HG03108 (cell line): ENCODE data around the gene B4GALNT3.
A peak's percentile ranks its signal among the peaks of the same experiment; 100 is the strongest.

ENCODE experiments used
- ATAC-seq: cut with Tn5 transposase; IDR thresholded peaks from one replicate; pipeline ENCODE4 v1.9.1; 2021; ENCODE audit warnings: moderate library complexity; ENCODE audit not compliant: unreplicated experiment

Gene B4GALNT3

DNA sequence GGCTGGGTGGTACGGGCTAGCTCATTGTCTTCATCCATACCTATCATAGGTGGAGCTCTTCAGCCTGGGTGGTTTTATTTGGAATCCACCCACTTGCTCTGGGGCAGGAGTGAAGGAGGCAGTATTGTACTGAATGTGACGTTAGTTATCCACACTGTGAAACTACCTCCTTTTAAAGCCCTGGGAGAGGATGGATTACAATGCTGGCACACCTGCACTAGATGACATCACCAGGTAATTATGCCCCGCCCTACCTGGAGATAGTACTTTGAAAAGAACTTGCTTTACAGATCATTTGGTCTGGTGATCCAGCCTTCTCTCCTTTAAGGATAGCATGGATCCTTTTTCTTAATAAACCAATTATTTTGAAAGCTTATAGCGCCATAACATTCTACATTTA lies 78.0 kb downstream of the B4GALNT3 start:
- no peak for ATAC-seq

DNA sequence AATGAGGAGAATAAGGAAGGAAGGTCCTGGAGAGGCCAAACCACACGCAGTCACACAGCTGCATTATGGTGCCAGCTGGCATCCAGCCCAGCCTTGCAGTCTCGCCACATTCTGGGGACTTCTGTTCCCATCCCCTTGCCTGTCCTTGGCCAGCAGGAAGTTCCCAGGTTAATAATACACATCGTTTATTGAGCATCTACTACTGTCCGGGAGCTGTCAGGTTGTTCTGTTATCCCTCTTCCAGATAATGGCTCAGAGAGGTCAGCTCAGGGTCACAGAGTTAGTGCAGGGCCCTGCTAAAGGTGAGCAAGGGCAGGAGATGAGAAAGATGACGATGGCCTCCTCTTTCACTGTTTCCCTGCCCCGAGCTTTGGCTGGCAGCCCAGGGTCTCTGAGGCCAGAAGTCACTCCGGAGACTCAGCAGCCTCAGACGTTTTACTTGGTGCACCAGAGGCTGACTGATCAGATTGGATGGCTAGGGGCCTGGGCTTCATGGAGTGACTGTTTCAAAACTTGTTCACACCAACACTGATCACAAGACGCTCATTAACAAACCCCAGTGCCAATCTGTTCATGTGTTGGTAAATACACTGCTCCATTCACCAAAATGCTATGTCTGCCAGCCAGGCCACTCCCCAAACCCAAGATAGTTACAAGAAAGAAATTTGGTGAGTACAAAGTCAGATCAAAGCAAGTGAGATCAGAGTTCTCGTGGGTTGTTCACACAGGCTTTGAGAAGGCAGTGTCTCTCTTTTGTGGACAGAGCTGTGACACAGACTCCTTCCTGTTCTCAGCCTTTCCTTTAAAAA lies 79.2 kb downstream of the B4GALNT3 start:
- ATAC-seq: no peak

DNA sequence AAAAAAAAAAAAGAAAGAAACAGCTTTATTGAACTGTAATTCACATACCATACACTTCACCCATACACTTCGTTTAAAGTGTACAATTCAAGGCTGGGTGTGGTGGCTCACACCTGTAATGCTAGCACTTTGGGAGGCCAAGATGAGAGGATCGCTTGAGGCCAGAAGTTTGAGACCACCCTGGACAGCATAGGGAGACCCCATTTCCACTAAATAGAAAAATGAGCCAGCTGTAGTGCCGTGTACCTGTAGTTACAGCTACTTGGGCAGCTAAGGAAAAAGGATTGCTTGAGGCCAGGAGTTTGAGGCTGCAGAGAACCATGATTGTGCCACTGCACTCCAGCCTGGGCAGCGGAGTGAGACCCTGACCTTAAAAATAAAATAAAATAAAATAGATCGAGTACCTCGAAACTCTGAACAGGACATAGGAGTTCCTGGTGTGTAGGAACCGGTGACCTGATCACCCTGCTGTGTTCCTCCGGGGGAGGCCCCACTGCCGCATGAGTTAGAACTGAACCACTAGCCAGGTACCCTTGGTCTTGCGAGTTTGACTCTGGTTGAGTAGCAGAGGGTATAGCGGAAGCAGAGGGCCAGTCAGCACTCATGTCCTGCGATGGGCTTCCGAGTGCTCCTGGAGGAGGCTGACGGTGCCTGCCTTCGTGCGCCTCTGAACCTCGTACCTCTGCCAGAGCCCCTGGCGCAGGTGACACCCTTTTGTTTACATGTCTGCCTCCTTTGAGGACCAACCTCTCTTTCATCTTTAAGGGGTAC lies 80.0 kb downstream of the B4GALNT3 start:
- no peak for ATAC-seq

DNA sequence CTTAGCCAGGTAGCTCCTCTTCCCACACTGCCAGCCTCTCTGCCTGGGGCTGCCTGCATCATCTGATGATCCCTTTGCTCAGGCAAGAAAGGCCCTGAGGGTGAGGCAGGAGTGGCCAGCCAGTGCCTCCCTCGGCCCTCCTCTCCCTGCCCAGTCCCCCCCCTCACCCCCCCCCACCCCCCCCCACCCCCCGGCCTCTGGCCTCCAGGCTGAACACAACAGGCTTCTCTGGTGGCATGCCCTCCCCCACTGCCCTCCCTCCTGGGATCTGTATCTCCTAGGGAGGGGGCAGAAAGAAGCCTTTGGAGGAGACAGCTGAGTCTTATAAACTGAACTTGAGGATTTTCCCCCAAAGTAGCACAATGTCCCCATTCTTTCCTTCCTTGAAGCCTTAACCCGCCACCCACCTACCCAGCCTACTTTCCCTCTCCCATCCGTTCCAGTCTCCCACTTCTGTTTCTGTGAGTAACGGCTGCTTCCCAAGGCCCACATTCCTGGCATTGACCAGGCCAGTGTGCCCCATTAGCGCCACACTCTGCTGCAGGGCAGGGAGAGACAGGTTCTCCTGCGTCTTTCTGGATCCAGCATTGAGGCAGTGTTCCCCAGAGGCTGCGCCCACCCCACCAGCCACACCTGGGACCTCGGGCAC lies 82.1 kb downstream of the B4GALNT3 start:
- no peak for ATAC-seq

DNA sequence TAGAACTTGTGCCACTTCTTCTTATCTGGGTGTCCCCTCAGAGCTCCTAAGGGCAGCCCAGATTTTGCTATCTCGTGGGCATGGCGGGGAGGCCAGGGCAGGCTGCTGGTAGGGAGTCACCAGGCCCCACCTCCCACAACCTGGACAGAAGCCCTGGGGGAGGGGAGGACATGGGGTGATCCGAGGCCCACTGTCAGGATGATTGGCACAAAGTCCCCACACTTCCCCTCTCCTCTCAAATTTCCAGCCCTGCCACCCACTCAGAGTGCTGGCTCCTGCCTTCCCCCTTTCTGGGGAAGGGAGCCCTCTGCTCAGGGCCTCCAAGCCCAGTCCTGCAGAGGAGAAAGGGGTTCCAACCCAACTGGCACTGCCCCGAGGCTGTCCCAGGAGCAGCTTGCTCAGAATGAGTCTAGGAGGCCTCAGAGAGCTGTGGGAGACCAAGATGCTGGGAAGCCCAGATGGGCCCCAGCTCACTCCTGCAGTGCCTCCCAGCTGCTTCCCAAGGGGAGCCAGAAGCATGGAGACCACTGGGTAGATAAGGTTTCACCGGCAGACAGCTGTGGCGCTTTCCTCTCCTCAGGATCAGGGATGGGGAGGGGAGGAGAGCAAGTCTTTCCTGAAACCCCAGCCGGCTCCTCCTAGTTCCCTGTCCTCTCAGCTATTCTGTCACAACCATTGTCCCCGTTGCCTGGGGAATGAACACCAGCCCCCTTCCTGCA lies 82.8 kb downstream of the B4GALNT3 start:
- no peak for ATAC-seq

DNA sequence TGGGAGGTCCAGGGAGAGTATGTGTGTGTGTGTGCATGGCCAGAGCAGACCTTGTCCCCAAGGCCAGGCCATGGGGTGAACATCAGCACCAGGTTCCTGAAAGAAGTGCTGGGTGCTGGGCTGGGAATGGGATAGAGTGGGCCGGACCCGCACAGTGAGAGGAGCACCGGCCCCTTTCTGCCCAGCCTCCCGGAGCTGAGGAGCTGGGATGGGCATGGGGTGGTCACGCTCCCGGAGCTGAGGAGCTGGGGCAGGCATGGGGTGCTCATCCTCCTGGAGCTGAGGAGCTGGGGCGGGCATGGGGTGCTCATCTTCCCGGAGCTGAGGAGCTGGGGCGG lies 83.3 kb downstream of the B4GALNT3 start:
- ATAC-seq: no peak

DNA sequence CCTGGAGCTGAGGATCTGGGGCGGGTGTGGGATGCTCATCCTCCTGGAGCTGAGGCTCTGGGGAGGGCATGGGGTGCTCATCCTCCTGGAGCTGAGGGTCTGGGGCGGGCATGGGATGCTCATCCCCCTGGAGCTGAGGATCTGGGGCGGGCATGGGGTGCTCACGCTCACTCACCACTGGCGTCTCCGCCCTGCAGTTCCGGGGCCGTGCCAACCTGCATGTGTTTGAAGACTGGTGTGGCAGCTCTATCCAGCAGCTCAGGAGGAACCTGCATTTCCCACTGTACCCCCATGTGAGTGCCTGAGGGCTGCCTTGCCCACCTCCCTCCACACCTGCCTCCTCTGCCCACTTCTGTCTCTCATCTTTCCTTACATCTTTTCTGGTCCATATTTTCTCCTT lies 84.4 kb downstream of the B4GALNT3 start:
- ATAC-seq: no peak

DNA sequence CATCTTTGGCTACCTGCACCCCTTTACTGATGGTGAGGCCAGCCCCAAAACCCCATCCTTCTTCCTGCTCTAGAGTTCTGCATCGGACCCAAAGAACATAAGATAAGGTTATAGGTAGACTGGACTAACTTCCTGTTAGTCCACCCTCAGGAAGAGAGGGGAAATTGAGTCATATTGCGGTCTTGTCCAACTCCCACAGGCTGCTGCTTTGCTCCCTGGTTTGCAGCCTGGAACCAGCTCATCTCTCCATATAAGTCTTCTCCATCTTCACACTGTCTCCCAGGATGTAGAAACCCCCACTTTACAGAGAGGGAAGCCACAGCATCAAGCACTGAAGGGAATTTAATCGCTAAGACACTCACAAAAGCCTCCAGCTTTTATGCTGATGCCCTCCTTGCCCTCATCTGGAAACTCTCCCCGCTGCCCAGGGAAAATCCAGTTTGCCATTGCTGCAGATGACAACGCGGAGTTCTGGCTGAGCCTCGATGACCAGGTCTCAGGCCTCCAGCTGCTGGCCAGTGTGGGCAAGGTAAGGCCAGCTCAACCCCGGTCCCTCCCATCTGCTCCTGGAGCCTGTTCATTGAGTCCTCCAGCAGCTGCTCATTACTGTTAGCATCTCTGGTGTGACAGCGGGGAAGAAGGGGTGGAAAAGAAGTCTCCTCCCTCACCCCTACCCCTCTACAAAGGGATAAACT lies 85.3 kb downstream of the B4GALNT3 start:
- ATAC-seq: no peak

DNA sequence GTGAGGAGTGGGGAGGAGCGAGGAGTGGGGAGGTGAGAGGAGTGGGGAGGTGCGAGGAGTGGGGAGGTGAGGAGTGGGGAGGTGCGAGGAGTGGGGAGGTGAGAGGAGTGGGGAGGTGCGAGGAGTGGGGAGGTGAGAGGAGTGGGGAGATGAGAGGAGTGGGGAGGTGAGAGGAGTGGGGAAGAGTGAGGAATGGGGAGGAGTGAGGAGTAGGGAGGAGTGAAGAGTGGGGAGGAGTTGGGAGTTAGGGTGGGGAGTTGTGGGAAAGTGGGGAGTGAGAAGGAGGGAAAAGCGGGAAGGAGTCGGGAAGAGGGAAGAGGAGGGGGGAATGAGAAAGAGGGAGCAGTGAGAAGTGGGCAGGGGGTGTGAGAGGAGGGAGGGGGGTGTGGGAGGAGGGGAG lies 86.1 kb downstream of the B4GALNT3 start:
- no peak for ATAC-seq

DNA sequence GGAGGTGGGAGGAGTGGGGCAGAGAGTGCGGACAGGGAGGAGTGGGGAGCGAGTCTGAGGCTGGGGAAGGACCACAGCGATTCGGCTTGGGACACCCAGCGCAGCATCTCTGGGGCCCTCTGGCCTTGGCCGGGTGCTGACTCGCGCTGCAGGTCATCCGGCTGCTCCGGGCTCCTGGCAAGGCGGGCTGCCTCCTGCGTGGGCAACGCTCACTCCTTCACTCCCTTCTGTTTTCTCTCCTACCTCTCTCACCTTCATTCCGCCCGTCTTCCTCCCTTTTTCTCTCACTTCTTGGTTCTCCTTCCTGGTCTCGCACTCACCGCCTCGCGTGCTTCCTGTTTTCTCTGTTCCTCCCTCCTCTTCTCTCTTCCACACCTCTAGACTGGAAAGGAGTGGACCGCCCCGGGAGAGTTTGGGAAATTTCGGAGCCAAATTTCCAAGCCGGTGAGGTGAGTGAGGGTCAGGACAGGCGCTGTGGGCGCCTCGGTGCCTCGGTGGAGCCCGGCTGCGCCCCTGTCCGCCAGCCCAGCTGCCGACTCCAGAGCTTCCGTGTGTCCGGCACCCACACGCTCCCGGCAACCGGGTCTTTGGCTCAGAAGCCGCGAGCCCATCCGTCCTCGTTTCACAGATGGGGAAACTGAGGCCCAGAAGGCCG lies 86.7 kb downstream of the B4GALNT3 start:
- ATAC-seq: no peak

DNA sequence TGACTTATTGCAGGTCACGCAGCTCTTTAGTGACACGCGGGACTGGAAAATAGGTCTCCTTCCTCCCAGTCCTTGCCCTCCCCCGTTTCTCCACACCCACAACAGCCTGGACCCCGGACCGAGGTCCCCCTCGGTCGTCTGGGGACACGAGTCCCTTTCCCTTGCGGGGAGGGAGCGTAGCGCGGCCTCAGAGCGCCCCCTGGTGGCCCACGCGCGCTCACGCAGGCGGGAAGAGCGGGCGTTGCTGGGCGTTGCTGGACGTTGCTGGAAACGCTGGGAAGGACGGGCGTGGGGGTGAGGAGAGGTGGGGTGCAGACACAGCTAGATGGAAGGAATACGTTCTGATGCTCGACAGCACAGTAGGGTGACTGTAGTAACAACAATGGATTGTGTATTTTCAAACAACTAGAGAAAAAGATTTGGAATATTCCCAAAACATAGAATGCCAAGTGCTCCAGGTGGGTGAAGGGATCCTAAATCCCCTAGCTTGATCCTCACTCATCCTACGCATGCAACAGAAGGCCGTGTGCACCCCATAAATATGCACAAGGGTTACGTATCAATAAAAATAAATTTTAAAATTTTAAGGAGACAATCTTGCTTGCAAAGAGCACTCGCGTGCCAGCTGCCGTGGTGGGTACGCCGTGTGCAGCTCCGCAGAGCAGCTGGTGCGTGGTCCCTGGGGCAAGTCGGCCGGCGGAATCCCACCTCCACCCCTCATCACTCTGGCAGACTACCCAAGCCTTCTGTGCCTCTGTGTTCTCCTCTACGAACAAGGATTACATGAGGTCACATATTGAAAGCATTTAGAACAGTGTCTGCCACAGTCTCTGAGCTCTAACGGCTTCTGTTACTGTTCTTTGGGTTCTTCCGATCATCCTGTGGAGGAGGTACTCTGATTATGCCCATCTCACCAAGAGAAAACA lies 87.4 kb downstream of the B4GALNT3 start:
- peak; percentile 53 for ATAC-seq

DNA sequence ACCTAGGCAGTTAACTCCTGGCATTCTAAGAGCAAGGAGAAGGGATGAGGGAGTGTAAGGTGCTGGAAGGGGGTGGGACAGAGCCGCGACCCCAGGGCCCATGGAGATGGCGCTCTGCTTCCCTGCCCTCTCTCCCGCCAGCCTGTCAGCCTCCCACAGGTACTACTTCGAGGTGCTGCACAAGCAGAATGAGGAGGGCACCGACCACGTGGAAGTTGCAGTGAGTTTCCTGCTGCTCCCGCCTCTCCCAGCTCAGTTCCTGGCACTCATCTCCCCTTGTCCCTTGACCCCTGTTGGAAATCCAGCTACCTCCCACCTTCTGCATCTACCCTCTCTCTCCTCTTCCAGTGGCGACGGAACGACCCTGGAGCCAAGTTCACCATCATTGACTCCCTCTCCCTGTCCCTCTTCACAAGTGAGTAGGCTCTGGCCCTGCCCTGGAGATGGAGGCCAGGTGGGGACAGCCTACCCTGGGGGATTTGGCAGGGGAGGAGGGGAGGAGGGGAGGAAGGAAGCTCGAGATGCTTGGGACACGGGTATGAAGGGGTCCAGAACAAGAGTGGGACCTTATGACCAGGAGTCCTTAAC lies 88.2 kb downstream of the B4GALNT3 start:
- ATAC-seq: no peak

DNA sequence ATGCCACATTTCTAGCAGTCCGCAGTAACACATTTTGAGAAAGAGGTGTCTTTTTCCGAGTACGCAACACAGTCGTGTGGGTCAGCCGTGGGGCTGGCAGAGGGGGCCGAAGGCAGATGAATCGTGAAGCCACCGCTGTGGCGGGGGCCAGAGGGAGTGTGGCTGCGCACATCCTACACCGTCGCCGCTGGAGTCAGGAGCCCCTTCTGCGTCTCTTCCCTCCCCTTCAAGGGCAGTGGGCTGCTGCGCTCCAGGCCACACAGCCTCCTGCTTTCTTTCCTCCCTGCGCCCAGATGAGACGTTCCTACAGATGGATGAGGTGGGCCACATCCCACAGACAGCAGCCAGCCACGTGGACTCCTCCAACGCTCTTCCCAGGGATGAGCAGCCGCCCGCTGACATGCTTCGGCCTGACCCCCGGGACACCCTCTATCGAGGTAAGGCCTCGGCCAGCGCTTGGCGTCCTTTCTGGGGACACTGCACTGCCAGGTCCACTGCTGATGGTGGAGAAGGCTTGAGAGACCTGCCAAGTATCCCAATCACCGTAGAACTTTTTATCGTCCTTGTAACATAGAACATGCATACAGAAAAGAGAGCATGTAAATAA lies 89.8 kb downstream of the B4GALNT3 start:
- no peak for ATAC-seq

DNA sequence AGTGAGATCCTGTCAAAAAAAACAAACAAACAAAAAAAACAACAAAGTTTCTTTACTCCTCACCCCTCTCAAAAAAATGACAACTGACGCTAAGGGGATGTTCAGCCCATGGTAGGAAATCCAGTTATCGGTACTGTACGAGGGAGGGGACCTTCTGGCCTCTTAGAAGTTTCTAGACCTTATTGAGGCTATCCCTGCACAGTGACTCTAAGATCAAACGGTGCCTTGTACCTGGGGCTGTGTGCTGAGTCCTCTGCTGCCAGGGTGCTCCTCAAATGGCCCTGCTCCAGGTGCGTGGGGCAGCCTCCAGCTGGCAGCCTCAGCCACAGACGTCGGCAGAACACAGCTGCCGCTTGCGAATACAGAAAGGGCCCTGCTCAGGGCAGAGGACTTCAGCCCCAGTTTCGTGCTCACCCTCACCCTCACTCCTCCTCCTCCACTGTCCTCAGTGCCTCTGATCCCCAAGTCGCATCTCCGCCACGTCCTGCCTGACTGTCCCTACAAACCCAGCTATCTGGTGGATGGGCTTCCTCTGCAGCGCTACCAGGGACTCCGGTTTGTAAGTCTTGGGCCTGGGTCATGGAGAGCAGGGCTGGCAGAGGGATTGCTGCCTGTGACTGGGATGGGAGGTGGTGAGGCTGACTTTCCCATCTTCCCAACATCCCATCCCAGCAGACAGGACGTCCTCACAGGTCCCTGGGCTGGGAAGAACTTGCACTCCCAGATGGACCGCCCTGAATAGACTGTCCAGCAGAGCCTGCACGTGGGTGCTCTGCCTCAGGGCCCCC lies 90.9 kb downstream of the B4GALNT3 start:
- no peak for ATAC-seq

DNA sequence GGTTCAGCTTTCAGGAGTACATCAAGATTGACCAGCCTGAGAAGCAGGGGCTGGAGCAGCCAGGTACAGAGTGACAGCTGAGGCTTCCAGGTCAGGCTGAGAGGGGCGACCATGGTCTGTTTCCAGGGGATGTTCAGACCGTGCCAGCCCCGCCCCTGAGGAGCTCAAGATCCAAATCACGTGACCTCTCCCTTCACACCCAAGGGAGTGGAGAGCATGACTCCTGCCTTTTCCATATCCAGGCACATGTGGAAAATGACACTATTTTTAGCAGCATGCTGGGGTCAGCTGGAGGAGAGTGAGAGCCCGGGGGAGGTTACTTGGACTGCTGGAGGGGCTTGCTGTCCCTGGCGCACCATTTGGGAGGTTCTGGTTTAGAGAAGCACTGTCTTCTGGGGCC lies 92.7 kb downstream of the B4GALNT3 start:
- no peak for ATAC-seq

DNA sequence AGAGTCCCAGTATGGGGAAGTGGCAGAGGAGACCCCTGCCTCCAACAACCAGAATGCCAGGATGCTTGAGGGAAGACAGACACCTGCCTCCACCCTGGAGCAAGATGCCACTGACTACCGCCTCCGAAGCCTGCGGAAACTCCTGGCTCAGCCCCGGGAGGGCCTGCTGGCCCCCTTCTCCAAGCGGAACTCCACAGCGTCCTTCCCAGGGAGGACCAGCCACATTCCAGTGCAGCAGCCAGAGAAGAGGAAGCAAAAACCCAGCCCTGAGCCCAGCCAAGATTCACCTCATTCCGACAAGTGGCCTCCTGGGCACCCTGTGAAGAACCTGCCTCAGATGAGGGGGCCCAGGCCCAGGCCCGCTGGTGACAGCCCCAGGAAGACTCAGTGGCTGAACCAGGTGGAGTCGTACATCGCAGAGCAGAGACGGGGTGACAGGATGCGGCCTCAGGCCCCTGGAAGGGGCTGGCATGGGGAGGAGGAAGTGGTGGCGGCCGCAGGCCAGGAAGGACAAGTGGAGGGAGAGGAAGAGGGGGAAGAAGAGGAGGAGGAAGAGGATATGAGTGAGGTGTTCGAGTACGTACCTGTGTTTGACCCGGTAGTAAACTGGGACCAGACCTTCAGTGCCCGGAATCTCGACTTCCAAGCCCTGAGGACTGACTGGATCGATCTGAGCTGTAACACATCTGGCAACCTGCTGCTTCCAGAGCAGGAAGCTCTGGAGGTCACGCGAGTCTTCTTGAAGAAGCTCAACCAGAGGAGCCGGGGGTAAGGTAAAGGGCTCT lies 93.7 kb downstream of the B4GALNT3 start:
- no peak for ATAC-seq

DNA sequence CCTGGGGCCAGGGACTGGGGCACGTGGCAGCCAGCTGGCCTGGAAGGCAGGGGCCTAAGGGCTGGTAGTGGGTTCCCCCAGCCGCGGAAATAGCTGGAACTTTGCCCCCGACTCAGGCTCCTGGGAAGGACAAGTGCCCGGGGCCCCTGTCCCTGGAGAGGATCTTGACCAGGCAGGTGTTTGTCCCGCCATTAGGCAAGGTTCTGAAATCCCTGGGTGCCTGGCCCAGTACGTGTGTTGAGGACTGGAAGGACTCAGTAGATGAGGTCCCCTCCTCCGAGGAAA lies 94.2 kb downstream of the B4GALNT3 start:
- ATAC-seq: no peak
